Sigmoid colon (tissue), 4 donors: ENCODE data around the gene GTF3C1.

ENCODE experiments used
- EP300 ChIP-seq, 4 donors: sonication (generic); formaldehyde crosslinking; IDR thresholded peaks; one replicate each; pipeline ENCODE4 v1.6.1; 2017; ENCODE audit warnings: antibody characterized with exemption in 4 of 4
- POLR2AphosphoS5 ChIP-seq, 4 donors: sonication (generic); formaldehyde crosslinking; IDR thresholded peaks; one replicate each; pipeline ENCODE4 v1.6.1; 2017; ENCODE audit warnings: antibody characterized with exemption in 4 of 4
- TF ChIP-seq, protein P1 (sequence below), 4 experiments: fragments of 450-650 bp in 3 of 4; fragments of 200-600 bp in 1 of 4; IDR thresholded peaks; one replicate each; pipeline ENCODE4 v1.5.1; 2016 to 2019; ENCODE audit warnings: antibody characterized with exemption in 4 of 4, mild to moderate bottlenecking in 3 of 4, moderate library complexity in 2 of 4

DNA sequence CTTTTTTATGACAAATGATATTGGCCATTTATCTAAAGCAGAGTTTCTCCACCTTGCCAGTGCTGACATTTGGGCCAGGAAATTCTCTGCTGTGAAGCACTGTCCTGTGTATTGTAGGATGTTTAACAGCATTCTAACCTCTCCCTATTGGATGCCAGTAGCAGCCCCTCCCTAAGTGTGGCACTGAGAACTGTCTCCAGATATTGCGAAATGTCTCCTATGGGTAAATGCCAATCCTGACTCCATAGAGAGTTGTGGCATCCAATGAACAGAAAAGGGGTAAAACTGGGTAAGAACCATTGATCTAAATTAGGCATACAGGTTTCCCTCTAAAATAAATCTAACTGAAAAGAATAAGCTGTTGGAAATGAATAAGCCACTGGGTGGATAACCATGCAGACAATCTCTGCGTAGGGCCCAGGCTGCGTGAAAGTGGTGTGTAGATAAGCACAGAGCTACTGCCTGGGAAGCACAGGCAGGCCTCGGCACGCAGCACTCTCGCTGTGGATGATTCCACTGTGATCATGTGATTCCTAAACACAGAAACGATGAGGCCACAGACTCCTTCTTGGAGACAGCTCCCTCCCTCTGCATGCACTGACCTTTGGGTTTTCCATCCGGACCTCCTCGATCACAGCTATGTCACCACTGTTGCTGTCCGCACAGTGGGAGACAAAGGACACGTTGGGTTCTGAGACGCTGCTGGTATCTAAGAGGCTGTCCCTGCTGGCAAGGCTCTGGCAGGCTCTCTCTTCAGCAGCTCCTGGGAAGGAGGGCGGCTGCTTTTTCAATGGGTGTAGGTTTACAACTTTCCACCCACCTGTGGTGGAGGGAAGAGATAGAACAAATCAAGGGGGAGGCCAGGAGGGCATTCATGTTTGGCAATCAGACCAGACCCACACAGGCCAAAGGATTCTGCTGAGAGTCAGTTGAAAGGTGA is 44.1 kb downstream of the GTF3C1 start:
- TF ChIP-seq, protein P1, sequence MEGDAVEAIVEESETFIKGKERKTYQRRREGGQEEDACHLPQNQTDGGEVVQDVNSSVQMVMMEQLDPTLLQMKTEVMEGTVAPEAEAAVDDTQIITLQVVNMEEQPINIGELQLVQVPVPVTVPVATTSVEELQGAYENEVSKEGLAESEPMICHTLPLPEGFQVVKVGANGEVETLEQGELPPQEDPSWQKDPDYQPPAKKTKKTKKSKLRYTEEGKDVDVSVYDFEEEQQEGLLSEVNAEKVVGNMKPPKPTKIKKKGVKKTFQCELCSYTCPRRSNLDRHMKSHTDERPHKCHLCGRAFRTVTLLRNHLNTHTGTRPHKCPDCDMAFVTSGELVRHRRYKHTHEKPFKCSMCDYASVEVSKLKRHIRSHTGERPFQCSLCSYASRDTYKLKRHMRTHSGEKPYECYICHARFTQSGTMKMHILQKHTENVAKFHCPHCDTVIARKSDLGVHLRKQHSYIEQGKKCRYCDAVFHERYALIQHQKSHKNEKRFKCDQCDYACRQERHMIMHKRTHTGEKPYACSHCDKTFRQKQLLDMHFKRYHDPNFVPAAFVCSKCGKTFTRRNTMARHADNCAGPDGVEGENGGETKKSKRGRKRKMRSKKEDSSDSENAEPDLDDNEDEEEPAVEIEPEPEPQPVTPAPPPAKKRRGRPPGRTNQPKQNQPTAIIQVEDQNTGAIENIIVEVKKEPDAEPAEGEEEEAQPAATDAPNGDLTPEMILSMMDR (IDR thresholded peaks at IDR 0.05) = no peak
- TF ChIP-seq EP300 (IDR thresholded peaks at IDR 0.05) (no peak), POLR2AphosphoS5 (IDR thresholded peaks at IDR 0.05) (no peak)
